HepG2 (cell line): ENCODE data around the gene CCDC6. TPM values are rescaled to one million over a fixed set of nuclear protein-coding genes. Genes with fewer than 3 reads are reported as not detected.
A peak's percentile ranks its signal among the peaks of the same experiment; 100 is the strongest.

Experiments used
- HNRNPL ChIP-seq: fragments of 200-400 bp; formaldehyde crosslinking; IDR thresholded peaks from 2 replicates; pipeline ENCODE4 v1.6.1; 2017; ENCODE audit warnings: mild to moderate bottlenecking, low read depth, low read length
- HNRNPLL ChIP-seq: fragments of 200-400 bp; formaldehyde crosslinking; IDR thresholded peaks from 2 replicates; pipeline ENCODE4 v1.6.1; 2017; ENCODE audit warnings: mild to moderate bottlenecking, low read depth, low read length; ENCODE audit not compliant: poor library complexity, severe bottlenecking
- HOXA9 ChIP-seq: sonication (generic); formaldehyde crosslinking; IDR thresholded peaks from 2 replicates; pipeline ENCODE4 v1.8.1; 2022; ENCODE audit warnings: missing genetic modification reagents, mild to moderate bottlenecking, moderate library complexity, borderline replicate concordance
- IRF9 ChIP-seq: sonication (generic); formaldehyde crosslinking; IDR thresholded peaks from 2 replicates; pipeline ENCODE4 v1.8.0; 2022; ENCODE audit warnings: missing genetic modification reagents, mild to moderate bottlenecking, borderline replicate concordance
- JUN ChIP-seq: sonication (generic); formaldehyde crosslinking; IDR thresholded peaks from 2 replicates; pipeline ENCODE4 v1.4.0; 2020; ENCODE audit warnings: mild to moderate bottlenecking, missing genetic modification reagents
- KLF15 ChIP-seq: sonication (generic); formaldehyde crosslinking; IDR thresholded peaks from 2 replicates; pipeline ENCODE4 v1.8.1; 2023; ENCODE audit warnings: borderline replicate concordance, mild to moderate bottlenecking, inconsistent platforms, missing genetic modification reagents, mixed read lengths
- MBNL3 ChIP-seq: fragments of 250-450 bp; sonication (Bioruptor Pico); conservative IDR thresholded peaks from 2 replicates; pipeline ENCODE4 v1.8.0; 2022; ENCODE audit warnings: mild to moderate bottlenecking, inconsistent platforms
- REL ChIP-seq: sonication (generic); formaldehyde crosslinking; conservative IDR thresholded peaks from 2 replicates; pipeline ENCODE4 v1.8.0; 2022; ENCODE audit warnings: mild to moderate bottlenecking, missing genetic modification reagents, moderate library complexity
- SATB2 ChIP-seq: sonication (generic); formaldehyde crosslinking; IDR thresholded peaks from 2 replicates; pipeline ENCODE4 v1.5.0; 2020; ENCODE audit warnings: missing genetic modification reagents
- SKI ChIP-seq: fragments of 450-650 bp; IDR thresholded peaks from one replicate; pipeline ENCODE4 v1.6.1; 2018; ENCODE audit warnings: mild to moderate bottlenecking; ENCODE audit not compliant: partially characterized antibody
- ZNF101 ChIP-seq: sonication (generic); formaldehyde crosslinking; IDR thresholded peaks from 2 replicates; pipeline ENCODE4 v1.4.0; 2020; ENCODE audit warnings: mild to moderate bottlenecking, low read depth, missing genetic modification reagents, borderline replicate concordance
- ZNF225 ChIP-seq: sonication (generic); formaldehyde crosslinking; IDR thresholded peaks from 2 replicates; pipeline ENCODE4 v1.4.0; 2020; ENCODE audit warnings: mild to moderate bottlenecking, missing genetic modification reagents
- ZNF350 ChIP-seq: sonication (generic); formaldehyde crosslinking; IDR thresholded peaks from 2 replicates; pipeline ENCODE4 v1.4.0; 2020; ENCODE audit warnings: mild to moderate bottlenecking, low read depth, missing genetic modification reagents, borderline replicate concordance
- ZNF383 ChIP-seq: sonication (generic); formaldehyde crosslinking; IDR thresholded peaks from 2 replicates; pipeline ENCODE4 v1.4.0; 2020; ENCODE audit warnings: missing genetic modification reagents, mild to moderate bottlenecking, borderline replicate concordance
- ZNF607 ChIP-seq: sonication (generic); formaldehyde crosslinking; IDR thresholded peaks from 2 replicates; pipeline ENCODE4 v1.5.1; 2020; ENCODE audit warnings: missing genetic modification reagents, mild to moderate bottlenecking, borderline replicate concordance
- polyA plus RNA-seq, 8 experiments: library from polyadenylated mRNA; depleted of rRNA in 3 of 8; stranded (reverse) in 7 of 8; unstranded in 1 of 8; fragments of >200 nt; fragmentation: Illumina TruSeq in 4 of 8; extraction: Trizol in 4 of 8; gene quantifications; 2 replicates each; pipeline versions ENCODE4 v1.2.1 to v1.2.3, GENCODE V29; 2011 to 2016; ENCODE audit warnings: low read depth in 4 of 8, missing spikeins in 1 of 8, mixed read lengths in 1 of 8; ENCODE audit not compliant: insufficient read depth in 1 of 8
- total RNA-seq, 5 experiments: library from RNA; depleted of rRNA; stranded (reverse); fragments of >200 nt; fragmentation: Illumina TruSeq; extraction: Trizol; gene quantifications; 2 replicates each; pipeline ENCODE4 v1.2.3, GENCODE V29; 2016; ENCODE audit warnings: low read depth in 1 of 5
- TF ChIP-seq, protein P1 (sequence below): sonication (generic); formaldehyde crosslinking; IDR thresholded peaks from 2 replicates; pipeline ENCODE4 v1.4.0; 2020; ENCODE audit warnings: missing genetic modification reagents
- TF ChIP-seq, protein P2 (sequence below): sonication (generic); formaldehyde crosslinking; IDR thresholded peaks from 2 replicates; pipeline ENCODE4 v1.9.0; 2022; ENCODE audit warnings: missing genetic modification reagents, mild to moderate bottlenecking, borderline replicate concordance
- TF ChIP-seq, protein P3 (sequence below): IDR thresholded peaks from 2 replicates; pipeline ENCODE4 v1.6.1; 2016
- TF ChIP-seq, protein P4 (sequence below): sonication (generic); formaldehyde crosslinking; IDR thresholded peaks from 2 replicates; pipeline ENCODE4 v1.5.0; 2020; ENCODE audit warnings: missing genetic modification reagents, mild to moderate bottlenecking, borderline replicate concordance
- TF ChIP-seq, protein P5 (sequence below): sonication (generic); formaldehyde crosslinking; IDR thresholded peaks from 2 replicates; pipeline ENCODE4 v1.4.0; 2020; ENCODE audit warnings: missing genetic modification reagents

Gene CCDC6
- total and polyA plus RNA-seq, 2 of the 13 experiments (the other 11 are each of a cell fraction or from before 2014, with no cell fraction given): 17.9 to 18.3 TPM

GRCh38 chr10:59905731-59906416 is 482 bp downstream of the CCDC6 start (continued):
- TF ChIP-seq IRF9 (CRISPR knock-in tag) (no peak), MBNL3 (CRISPR knock-in tag) (no peak), ZNF350 (CRISPR knock-in tag) (no peak), ZNF383 (CRISPR knock-in tag) (no peak), KLF15 (no peak), HNRNPLL (peak; percentile 77), REL (CRISPR knock-in tag) (no peak), JUN (CRISPR knock-in tag) (no peak), SKI (no peak), ZNF225 (CRISPR knock-in tag) (peak; percentile 23; the same call in 1 of the 2 replicates), SATB2 (CRISPR knock-in tag) (no peak), ZNF101 (no peak), HNRNPL (0 out of 2 replicates have a peak, but pooled peaks have one; percentile 39), ZNF607 (no peak), HOXA9 (CRISPR knock-in tag) (no peak)
- TF ChIP-seq, protein P1, sequence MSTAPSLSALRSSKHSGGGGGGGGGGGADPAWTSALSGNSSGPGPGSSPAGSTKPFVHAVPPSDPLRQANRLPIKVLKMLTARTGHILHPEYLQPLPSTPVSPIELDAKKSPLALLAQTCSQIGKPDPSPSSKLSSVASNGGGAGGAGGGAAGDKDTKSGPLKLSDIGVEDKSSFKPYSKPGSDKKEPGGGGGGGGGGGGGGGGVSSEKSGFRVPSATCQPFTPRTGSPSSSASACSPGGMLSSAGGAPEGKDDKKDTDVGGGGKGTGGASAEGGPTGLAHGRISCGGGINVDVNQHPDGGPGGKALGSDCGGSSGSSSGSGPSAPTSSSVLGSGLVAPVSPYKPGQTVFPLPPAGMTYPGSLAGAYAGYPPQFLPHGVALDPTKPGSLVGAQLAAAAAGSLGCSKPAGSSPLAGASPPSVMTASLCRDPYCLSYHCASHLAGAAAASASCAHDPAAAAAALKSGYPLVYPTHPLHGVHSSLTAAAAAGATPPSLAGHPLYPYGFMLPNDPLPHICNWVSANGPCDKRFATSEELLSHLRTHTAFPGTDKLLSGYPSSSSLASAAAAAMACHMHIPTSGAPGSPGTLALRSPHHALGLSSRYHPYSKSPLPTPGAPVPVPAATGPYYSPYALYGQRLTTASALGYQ (CRISPR knock-in tag): no peak
- TF ChIP-seq, protein P2, sequence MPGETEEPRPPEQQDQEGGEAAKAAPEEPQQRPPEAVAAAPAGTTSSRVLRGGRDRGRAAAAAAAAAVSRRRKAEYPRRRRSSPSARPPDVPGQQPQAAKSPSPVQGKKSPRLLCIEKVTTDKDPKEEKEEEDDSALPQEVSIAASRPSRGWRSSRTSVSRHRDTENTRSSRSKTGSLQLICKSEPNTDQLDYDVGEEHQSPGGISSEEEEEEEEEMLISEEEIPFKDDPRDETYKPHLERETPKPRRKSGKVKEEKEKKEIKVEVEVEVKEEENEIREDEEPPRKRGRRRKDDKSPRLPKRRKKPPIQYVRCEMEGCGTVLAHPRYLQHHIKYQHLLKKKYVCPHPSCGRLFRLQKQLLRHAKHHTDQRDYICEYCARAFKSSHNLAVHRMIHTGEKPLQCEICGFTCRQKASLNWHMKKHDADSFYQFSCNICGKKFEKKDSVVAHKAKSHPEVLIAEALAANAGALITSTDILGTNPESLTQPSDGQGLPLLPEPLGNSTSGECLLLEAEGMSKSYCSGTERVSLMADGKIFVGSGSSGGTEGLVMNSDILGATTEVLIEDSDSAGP: no peak
- TF ChIP-seq, protein P3, sequence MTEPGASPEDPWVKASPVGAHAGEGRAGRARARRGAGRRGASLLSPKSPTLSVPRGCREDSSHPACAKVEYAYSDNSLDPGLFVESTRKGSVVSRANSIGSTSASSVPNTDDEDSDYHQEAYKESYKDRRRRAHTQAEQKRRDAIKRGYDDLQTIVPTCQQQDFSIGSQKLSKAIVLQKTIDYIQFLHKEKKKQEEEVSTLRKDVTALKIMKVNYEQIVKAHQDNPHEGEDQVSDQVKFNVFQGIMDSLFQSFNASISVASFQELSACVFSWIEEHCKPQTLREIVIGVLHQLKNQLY (CRISPR knock-in tag): no peak
- TF ChIP-seq, protein P4, sequence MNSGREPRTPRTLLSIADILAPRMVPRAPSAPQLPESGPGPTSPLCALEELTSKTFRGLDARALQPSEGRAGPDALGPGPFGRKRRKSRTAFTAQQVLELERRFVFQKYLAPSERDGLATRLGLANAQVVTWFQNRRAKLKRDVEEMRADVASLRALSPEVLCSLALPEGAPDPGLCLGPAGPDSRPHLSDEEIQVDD (CRISPR knock-in tag): 0 out of 2 replicates have a peak, but pooled peaks have one; percentile 31
- TF ChIP-seq, protein P5, sequence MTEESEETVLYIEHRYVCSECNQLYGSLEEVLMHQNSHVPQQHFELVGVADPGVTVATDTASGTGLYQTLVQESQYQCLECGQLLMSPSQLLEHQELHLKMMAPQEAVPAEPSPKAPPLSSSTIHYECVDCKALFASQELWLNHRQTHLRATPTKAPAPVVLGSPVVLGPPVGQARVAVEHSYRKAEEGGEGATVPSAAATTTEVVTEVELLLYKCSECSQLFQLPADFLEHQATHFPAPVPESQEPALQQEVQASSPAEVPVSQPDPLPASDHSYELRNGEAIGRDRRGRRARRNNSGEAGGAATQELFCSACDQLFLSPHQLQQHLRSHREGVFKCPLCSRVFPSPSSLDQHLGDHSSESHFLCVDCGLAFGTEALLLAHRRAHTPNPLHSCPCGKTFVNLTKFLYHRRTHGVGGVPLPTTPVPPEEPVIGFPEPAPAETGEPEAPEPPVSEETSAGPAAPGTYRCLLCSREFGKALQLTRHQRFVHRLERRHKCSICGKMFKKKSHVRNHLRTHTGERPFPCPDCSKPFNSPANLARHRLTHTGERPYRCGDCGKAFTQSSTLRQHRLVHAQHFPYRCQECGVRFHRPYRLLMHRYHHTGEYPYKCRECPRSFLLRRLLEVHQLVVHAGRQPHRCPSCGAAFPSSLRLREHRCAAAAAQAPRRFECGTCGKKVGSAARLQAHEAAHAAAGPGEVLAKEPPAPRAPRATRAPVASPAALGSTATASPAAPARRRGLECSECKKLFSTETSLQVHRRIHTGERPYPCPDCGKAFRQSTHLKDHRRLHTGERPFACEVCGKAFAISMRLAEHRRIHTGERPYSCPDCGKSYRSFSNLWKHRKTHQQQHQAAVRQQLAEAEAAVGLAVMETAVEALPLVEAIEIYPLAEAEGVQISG (CRISPR knock-in tag): no peak
